Measurements from ENCODE around the gene ZNF350.
"Not testable (repeated sequence)": the region's sequence is repeated elsewhere in the genome, so short reads cannot be mapped to it uniquely, and the experiment has no call there.

The ZNF350 gene

GRCh38 chr19:52028027-52028779, 41.6 kb upstream of the ZNF350 start, which contains the start of gene ZNF614:
TSS of gene ZNF614 (minus strand) at chr19:52028379. CDS start at chr19:52025745, 2,634 bp downstream.
- H3K79me2 ChIP-seq (ENCODE audit: control insufficient read depth, low read length) = peaks cover 16% of the 10 kb centered on the region
- peaks cover 49% of the 10 kb centered on the region for H3K36me3 ChIP-seq (ENCODE audit: control insufficient read depth, low read length)
- peak within 1 kb of the TSS; percentile 37 for H3K27ac ChIP-seq (ENCODE audit: low read depth, low read length)
- no peaks in the 10 kb centered on the region for H3K27me3 ChIP-seq (ENCODE audit: control insufficient read depth, low read length)
- no peaks in the 10 kb centered on the region for H3F3A ChIP-seq (ENCODE audit: control insufficient read depth, insufficient read depth)
- peak within 1 kb of the TSS; percentile 94 for H3K4me3 ChIP-seq (ENCODE audit: low read length)
- peaks cover 12% of the 10 kb centered on the region for H3K4me1 ChIP-seq (ENCODE audit: control insufficient read depth, low read length)
- no peak for TF ChIP-seq EZH2phosphoT487 (IDR thresholded peaks at IDR 0.05; ENCODE audit: borderline replicate concordance, low read length)
- TF ChIP-seq, protein P1, sequence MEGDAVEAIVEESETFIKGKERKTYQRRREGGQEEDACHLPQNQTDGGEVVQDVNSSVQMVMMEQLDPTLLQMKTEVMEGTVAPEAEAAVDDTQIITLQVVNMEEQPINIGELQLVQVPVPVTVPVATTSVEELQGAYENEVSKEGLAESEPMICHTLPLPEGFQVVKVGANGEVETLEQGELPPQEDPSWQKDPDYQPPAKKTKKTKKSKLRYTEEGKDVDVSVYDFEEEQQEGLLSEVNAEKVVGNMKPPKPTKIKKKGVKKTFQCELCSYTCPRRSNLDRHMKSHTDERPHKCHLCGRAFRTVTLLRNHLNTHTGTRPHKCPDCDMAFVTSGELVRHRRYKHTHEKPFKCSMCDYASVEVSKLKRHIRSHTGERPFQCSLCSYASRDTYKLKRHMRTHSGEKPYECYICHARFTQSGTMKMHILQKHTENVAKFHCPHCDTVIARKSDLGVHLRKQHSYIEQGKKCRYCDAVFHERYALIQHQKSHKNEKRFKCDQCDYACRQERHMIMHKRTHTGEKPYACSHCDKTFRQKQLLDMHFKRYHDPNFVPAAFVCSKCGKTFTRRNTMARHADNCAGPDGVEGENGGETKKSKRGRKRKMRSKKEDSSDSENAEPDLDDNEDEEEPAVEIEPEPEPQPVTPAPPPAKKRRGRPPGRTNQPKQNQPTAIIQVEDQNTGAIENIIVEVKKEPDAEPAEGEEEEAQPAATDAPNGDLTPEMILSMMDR (IDR thresholded peaks at IDR 0.05; ENCODE audit: low read depth, low read length, poor library complexity, severe bottlenecking) = no peak
- peaks cover 53% of the 10 kb centered on the region for H3K9me3 ChIP-seq (ENCODE audit: control insufficient read depth, insufficient read depth, low read length)
- H3K9me2 ChIP-seq (replicated peaks; ENCODE audit: control insufficient read depth, low read length) = no peaks in the 10 kb centered on the region
- H3K4me2 ChIP-seq (ENCODE audit: low read length) = peak within 1 kb of the TSS; percentile 80
- H4K20me1 ChIP-seq (ENCODE audit: control insufficient read depth, insufficient read depth, low read depth, low read length) = no peaks in the 10 kb centered on the region

GRCh38 chr19:52026255-52026990, 39.8 kb upstream of the ZNF350 start:
- peaks cover 50% of the 10 kb centered on the region for H3K9me3 ChIP-seq (ENCODE audit: control insufficient read depth, insufficient read depth, low read length)
- peak overlapping the region; percentile 80; the same call in 1 of the 2 replicates for H3K4me2 ChIP-seq (ENCODE audit: low read length)

DNA sequence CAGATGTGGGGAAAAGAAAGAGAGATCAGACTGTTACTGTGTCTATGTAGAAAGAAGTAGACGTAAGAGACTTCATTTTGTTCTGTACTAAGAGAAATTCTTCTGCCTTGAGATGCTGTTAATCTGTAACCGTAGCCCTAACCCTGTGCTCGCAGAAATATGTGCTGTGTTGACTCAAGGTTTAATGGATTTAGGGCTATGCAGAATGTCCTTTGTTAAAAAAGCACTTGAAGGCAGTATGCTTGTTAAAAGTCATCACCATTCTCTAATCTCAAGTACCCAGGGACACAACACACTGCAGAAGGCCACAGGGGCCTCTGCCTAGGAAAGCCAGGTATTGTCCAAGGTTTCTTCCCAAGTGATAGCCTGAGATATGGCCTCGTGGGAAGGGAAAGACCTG, 37.8 kb upstream of the ZNF350 start:
- H4K20me1 ChIP-seq (ENCODE audit: control insufficient read depth, insufficient read depth, low read depth, low read length); H3F3A ChIP-seq (ENCODE audit: control insufficient read depth, insufficient read depth); H3K9me2 ChIP-seq (replicated peaks; ENCODE audit: control insufficient read depth, low read length); H3K27ac ChIP-seq (ENCODE audit: low read depth, low read length); H3K4me3 ChIP-seq (ENCODE audit: low read length); H3K27me3 ChIP-seq (ENCODE audit: control insufficient read depth, low read length); H3K4me2 ChIP-seq (ENCODE audit: low read length): not testable (repeated sequence)
- Histone ChIP-seq H3K36me3 (ENCODE audit: control insufficient read depth, low read length) (peaks cover 67% of the 10 kb centered on the region), H3K4me1 (ENCODE audit: control insufficient read depth, low read length) (peaks cover 12% of the 10 kb centered on the region), H3K79me2 (ENCODE audit: control insufficient read depth, low read length) (peaks cover 16% of the 10 kb centered on the region), H3K9me3 (ENCODE audit: control insufficient read depth, insufficient read depth, low read length) (peaks cover 49% of the 10 kb centered on the region)

More at GRCh38 chr19:52026255-52026990, 39.8 kb upstream of the ZNF350 start:
- not testable (repeated sequence) for H3K27ac ChIP-seq (ENCODE audit: low read depth, low read length); H4K20me1 ChIP-seq (ENCODE audit: control insufficient read depth, insufficient read depth, low read depth, low read length); H3F3A ChIP-seq (ENCODE audit: control insufficient read depth, insufficient read depth); H3K9me2 ChIP-seq (replicated peaks; ENCODE audit: control insufficient read depth, low read length); H3K4me3 ChIP-seq (ENCODE audit: low read length); H3K27me3 ChIP-seq (ENCODE audit: control insufficient read depth, low read length)
- Histone ChIP-seq H3K4me1 (ENCODE audit: control insufficient read depth, low read length) (peaks cover 12% of the 10 kb centered on the region), H3K36me3 (ENCODE audit: control insufficient read depth, low read length) (peaks cover 53% of the 10 kb centered on the region), H3K79me2 (ENCODE audit: control insufficient read depth, low read length) (peaks cover 16% of the 10 kb centered on the region)

- Histone ChIP-seq H3K4me2 (ENCODE audit: low read length) (no peak overlapping the region), H3K9me3 (ENCODE audit: control insufficient read depth, insufficient read depth, low read length) (peaks cover 54% of the 10 kb centered on the region), H3K36me3 (ENCODE audit: control insufficient read depth, low read length) (peaks cover 86% of the 10 kb centered on the region), H3K9me2 (replicated peaks; ENCODE audit: control insufficient read depth, low read length) (no peaks in the 10 kb centered on the region), H3K27me3 (ENCODE audit: control insufficient read depth, low read length) (no peaks in the 10 kb centered on the region), H3K27ac (ENCODE audit: low read depth, low read length) (no peak overlapping the region), H4K20me1 (ENCODE audit: control insufficient read depth, insufficient read depth, low read depth, low read length) (no peaks in the 10 kb centered on the region), H3K4me3 (ENCODE audit: low read length) (no peak overlapping the region), H3K4me1 (ENCODE audit: control insufficient read depth, low read length) (peaks cover 3% of the 10 kb centered on the region), H3F3A (ENCODE audit: control insufficient read depth, insufficient read depth) (no peaks in the 10 kb centered on the region), H3K79me2 (ENCODE audit: control insufficient read depth, low read length) (peaks cover 6% of the 10 kb centered on the region)
- TF ChIP-seq EZH2phosphoT487 (IDR thresholded peaks at IDR 0.05; ENCODE audit: borderline replicate concordance, low read length) = no peak
- TF ChIP-seq, protein P1 (IDR thresholded peaks at IDR 0.05; ENCODE audit: low read depth, low read length, poor library complexity, severe bottlenecking) = no peak
Measured at GRCh38 chr19:52022193-52022592, 35.6 kb upstream of the ZNF350 start.
